Activated CD4-positive, alpha-beta T cell treated with anti-CD3 and anti-CD28 coated beads, Interleukin-2, amount 50 U/mL, for 24 hours (primary cell): ENCODE measurements around the gene TEX36.
"Not testable (repeated sequence)": the region's sequence is repeated elsewhere in the genome, so short reads cannot be mapped to it uniquely, and the experiment has no call there.

Experiments
- DNase-seq, 2 donors: peaks; one replicate each; pipeline ENCODE4 v3.0.0-alpha.2; 2020; ENCODE audit warnings: low read depth in 1 of 2, low spot score in 1 of 2

Gene TEX36

DNA sequence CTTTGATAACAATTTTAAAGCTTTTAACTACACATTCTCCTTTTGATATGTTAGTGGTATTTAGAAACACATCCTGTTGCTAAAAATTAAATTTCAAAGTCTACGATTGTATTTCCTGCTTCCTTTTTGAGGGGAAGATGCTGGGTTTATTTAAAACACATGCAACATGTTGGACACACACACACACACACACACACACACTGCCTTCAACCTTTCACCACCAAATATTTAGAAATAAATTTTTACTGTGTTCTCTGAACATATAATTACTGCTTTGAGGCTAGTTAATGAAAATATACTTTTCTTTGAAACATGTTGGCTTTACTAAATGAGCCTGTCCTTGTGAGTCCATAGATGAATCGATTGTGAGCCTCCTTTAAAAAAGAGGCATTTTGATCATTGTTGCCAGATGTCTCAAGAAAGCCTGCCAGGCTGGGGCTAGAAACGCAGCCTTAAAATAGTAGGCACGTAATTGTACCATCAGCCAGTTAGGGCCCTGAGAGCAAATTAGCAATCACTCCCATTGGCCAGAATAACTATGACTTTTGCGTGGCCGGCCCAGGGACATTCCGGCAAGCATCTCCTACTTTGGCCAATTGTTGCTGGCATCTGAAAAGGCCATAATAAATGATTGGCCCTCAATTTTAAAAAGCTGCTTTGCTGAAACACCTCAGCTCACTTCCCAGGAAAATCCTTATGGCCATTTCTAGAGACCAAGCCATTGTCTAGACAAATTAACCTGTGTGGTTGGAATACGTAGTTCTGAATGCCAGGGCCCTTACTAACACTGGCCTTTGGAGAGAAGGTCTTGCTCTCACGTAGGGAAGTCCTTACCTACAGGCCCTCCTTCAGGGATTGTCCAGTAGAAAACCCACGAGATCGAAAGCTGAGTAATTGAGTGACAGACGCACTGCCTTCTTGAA lies 9.9 kb upstream of the TEX36 start:
- no peak for DNase-seq

DNA sequence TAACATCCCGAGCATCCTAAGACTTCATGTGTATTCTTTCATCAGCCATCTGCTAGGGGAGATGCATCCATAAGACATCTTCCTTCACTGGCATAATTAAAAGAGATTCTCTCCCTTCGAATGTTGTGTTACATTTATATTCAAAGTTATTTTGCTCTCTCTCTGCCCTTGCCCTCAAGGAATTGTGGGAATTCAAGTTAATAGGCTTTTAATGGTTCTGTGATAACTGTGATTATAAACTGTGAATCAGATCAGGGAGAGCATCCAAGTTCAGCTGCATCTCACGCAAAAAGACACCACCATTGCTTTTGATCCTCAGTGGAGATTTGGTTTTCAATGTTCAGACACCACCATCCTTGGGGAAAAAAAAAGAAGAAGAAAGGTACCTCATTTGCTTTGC lies 9.2 kb upstream of the TEX36 start:
- no peak for DNase-seq

DNA sequence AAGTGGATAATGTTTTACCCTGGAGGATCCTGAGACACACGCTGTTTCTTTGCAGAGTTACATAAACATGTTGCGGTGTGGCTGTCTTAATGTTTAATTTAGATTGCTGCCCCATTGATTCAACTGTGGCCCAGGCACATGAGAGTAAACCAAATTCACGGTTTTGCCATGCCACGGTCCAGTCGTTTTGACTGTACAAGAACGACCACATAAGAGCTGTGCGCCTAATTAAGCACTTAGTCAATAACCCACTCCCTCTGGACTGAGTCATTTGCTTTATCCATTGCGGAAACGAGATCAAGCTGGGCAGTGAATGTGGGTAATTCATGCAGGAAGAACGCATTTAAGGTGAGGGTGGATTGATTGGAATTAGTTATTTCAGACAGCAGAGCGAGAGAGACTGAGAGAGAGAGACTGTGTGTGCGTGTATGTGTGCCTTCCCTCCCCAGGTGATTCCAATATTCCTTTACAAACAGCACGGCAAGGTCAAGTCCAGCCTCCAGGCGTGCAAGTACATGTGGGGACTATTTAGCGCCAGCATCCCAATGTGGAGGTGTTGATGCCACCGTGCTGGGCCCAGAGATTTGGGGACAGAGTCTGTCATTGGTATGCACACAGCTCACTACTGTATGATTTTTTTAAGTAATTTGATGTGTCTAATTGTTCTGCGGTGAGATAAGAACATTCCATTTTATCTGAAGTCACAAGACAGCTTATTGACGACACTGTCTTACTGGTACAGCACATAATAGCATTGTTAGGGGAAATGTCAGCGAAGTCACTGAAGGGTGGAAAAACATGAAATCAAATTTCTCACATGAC lies 8.4 kb upstream of the TEX36 start:
- no peak for DNase-seq

DNA sequence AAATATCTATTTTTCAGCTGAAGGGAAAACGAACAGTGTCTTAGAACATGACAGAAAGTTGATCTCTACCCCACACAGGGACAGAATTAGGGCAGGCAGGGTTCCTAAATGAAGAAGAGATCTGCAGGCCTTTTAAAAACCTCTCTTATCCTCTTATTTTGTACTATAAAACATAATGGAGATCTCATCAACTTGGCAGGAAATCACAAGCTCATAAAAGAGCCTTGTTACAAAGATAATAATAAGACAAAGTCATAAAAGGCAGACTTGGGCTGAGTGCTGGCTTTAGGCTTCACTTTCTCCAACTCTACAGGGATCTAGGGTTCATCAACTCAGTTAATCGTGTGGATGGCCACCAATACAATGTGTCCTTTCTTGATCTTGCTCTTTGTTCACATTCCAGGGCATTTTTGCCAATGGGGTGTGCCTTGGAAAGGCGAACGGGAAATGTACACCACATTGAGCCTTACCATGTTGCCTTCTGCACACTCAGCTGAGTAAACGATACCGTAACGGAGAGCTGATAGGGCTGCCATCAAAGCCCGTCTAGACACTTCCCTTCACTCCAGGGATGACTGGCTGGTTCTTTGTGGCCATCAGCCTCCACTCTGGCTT lies 7.1 kb upstream of the TEX36 start:
- DNase-seq, result no peak

DNA sequence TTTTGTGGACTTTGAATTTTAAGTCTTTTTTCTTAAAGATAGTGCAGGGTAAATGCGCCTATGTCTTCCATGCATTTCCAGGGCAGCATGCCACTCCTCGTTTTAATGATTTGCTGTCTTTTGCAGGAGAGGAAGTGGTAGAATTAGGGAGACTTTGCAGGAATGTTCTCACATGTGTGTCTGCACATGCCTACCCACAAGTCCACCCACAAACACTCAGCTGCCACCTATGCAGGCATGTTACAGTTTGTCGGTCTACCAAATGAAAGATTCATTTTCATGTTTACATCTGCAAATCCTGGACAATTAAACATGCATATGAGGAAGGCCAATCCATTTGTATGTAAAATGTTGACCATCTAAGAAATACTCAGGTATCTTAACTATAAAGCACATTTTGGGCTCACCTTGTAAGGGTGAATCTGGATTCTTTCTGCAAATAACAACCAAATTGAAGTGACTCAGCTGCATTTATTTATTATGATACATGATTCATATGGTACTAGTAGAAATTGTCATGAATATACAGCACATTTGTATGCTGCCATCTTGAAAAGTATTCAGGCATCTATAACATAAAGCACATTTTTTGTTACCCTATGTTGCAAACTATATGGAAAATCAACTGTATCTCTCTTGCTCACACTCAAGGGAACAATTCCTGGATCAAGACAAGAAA lies 4.7 kb upstream of the TEX36 start:
- no peak for DNase-seq

DNA sequence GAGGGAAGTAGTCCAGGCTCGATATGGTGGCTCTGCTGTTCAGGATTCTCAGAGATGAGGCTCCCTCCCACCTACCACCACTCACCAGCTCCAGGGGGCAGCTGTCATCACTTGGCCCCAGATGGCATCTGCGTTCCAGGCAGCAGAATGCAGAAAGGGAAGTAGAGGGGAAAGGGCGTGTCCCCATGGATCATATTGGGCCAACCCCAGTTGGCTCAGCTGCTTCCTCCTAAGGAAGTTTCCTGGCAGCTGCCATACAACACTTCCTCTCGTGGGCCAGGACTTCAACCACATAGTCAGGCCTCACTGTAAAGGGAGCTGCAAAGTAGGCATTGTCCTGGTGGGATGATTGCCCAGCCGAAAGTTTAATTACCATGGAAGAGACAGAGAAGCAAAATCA lies 1.6 kb upstream of the TEX36 start:
- DNase-seq, result no peak

DNA sequence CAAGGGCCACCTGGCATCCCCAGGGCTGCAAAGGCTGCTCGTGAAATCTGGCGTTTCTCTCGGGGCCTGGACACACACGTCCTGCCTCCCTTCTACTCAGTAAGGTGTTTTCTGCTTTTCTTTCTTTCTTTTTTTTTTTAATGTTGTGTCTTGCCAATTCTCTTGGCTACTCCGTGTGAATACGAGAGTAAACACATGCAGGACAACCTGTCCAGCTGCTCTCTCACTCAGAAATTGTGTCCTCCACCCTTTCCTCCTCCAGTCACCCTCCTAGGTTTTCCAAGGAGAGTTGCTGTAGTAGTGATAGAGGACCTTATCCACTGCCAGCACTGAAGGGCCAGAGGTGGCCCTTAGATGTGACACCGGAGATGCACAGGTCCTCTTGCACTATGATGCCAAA lies 858 bp upstream of the TEX36 start:
- DNase-seq, result no peak

DNA sequence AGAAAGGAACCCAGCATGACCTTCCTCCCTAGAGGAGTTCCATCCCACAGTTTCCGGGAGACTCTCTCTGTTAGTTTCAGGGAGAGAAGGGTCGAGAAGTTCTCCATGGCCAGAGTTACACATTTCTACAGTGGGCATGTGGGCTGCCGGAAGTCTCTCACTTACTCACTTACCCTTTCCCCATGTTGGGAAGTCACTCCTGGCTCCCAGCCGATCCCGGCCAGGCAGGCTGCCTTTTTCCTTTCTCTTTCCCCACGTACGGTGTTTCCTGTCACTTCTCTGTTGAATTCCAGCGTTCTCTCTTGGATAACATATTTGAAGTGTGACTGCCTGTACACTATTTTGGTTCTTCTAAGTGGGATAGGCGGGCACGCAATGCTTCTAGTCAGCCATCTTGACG lies 3.5 kb downstream of the TEX36 start:
- DNase-seq, result no peak

DNA sequence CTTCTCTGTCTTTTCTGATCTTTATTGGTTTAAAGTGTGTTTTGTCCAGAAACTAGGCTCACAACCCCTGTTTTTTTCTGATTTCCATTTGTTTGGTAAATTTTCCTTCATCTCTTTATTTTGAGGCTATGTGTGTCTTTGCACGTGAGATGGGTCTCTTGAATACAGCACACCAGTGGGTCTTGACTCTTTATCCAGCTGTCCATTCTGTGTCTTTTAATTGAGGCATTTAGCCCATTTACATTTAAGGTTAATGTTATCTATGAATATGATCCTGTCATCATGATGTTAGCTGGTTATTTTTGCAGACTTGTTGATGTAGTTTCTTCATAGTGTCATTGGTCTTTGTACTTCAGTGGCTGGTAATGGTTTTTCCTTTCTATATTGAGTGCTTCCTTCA lies 10.1 kb downstream of the TEX36 start:
- no peak for DNase-seq

DNA sequence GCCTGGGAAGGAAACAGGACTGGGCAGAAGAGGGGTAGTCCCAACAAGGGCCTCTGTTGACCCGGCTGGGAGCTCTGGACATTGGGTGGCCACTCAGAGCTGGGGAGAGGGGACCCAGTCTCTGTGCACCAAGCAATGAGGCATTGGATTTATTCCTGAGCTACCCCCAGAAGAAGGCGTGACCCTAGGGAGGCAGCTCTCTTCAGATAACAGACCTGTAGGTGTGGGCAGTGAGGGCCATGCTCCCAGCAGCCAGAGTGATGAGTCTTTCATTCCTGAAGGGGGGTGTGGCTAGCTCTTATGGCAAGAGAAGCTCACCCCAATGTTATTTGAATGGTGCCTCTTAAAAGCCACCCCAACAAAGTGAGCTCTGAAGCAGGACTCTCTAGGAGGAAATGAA lies 20.4 kb downstream of the TEX36 start:
- DNase-seq, result no peak

DNA sequence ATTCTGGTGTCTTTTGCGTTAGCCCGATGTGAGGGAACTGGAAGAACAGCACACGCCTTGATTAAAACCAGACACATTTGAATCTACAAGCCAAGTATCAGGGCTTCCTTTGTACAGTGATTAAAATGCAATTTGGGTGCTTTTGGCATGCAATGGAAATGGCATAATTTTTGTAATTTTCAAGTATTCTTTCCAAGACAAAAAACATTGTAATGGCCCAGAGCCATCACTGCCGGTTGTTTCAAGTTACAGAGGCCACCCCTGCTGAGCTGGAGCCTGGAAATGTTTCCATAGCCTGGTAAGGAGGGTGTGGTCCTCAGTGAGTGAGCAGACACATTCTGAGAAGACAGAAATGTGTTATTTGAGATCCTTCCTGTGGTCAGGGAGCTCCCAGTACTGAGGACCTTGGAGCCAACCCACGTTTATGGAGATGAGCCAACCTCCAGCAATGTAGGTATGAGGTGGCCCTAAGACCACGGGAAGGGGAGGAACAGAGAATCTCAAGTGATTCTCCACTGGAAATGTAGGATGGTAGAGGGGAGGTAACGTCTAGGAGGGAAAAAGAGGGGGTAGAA lies 20.9 kb downstream of the TEX36 start:
- no peak for DNase-seq

DNA sequence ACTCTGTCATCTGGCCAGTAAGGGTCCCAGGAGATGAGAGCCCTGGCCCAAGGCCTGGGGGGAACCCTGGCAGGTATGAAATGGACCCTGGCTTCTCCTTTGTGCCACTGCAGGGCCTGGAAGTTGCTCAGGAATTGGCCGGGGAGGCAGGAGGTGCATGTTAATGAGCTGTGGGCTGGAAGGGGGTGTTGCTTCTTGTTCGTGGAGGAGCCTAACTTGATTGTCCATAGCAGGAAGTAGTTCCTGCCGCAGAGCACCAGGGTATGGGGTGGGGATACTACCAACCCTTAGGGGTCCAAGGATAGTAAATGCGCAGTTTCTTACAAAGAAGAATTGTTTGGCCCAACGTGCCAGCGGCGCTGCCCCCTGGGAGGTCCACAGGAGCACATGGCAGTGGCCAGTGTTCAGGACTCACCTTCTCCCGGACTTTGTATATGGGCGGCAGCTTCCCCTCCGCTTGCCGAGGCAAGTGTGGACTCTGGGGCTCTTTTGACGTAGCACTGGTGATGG lies 21.5 kb downstream of the TEX36 start:
- no peak for DNase-seq

DNA sequence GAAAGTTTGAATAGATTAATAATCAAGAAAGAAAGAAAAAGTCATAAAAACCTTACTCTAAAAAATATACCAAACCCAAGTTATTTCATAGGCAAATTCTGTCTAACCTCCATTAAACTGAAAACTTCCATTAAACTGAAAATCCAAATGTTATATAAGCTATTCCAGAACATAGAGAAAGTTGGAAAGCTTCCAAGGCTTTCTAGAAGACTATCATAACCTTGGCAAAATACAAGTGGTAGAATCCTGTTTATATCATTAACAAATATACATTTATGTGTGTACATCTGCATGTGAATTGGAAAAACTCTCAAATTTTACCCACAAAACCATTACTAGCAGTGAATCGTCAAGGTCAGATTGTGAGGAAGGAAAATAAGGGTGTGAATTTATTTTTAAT lies 23.9 kb downstream of the TEX36 start:
- no peak for DNase-seq

DNA sequence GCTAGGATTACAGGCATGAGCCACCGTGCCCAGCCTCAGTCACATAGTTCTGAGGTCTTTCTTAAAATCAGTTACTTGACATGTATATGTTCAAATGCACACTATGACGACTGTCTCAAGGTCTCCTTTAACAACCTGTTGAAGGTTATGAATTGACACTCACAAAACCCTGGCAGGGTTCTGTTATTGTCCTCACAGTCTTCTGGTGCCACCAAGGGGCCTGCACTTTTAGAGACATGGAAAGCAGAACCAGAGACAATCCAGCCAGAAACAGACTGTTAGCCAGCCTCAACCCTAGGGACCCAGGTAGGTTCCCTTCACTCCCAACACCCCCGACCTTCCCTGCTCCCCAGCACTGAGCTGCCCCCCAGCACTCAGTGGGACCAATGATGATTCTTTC lies 26.4 kb downstream of the TEX36 start:
- DNase-seq, result no peak

DNA sequence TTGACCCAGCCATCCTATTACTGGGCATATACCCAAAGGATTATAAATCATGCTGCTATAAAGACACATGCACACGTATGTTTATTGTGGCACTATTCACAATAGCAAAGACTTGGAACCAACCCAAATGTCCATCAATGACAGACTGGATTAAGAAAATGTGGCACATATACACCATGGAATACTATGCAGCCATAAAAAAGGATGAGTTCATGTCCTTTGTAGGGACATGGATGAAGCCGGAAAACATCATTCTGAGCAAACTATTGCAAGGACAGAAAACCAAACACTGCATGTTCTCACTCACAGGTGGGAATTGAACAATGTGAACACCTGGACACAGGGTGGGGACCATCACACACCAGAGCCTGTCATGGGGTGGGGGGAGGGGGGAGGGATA lies 29.9 kb downstream of the TEX36 start:
- not testable (repeated sequence) for DNase-seq

DNA sequence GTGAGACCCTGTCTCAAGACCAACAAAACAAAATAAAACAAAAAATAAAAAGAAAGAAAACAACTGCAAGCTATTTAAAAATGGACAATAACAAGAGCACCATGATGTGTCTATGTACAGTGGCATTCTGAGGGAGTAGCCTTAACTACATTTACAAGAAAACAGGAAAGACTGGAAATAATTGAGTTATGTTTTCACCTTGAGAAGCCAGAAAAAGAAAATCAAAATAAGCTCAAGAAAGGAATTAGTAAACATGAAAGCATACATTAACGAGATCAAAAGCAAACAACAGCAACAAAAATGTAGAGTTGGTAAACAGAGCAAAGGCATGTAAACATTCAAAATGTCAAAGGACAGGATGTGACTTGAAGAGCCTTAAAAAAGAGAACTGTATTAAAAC lies 36.7 kb downstream of the TEX36 start:
- DNase-seq, result no peak

DNA sequence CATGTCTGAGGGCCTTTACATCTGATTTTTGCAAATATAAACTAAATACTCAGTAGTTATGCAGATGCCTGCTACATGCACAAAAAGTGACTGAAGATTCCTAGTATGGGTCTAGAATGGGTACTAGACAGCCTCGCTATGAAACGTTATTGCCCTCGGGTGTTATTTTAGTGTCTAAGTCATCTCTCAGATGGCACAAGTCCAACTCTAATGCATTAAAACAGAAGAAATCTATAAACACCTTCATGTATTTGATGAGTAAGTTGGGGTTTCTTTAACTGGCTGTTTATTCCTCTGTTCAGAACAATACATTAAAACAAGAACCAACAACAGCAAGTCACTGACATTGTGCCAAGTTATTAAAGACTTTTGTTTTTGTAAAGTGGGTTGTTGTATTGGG lies 41.6 kb downstream of the TEX36 start:
- DNase-seq, result no peak

DNA sequence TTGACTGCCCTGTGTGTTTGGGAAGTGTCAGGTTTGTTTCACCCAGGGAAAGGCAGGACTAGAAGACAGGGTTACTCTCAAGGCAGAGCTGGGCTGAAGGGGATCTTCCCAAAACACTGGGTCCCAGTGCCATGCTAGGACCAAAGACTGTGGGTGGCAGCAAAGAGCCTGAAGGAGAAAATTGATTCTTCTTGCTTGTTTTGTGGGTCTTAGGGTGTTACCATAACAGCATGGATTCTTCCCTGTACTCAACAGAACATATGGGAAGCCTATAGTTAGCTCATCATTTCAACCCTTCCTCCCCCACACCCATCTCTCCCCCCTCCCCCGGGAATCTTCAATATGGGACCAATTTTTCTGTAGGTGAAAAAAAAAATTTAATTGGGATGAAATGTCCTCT lies 42.3 kb downstream of the TEX36 start:
- no peak for DNase-seq

DNA sequence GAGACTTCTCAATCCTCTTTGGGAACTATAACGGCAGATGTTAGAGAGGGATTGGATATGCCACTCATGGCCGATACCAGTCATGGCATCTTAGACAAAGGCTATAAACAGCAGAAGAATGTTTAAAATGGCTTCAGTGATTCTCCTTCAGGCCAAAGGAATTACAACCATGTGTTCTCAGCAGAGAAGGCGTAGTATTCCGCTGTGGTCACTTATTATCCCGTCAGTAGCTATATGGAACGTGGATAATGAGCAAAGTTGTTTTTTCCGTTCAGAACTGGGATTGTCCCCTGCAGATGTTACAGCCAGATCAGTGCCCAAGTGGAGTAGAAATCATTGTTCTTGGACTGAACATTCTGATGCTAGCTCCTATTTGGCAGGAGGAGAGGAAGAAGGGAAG lies 43.1 kb downstream of the TEX36 start:
- DNase-seq, result no peak

DNA sequence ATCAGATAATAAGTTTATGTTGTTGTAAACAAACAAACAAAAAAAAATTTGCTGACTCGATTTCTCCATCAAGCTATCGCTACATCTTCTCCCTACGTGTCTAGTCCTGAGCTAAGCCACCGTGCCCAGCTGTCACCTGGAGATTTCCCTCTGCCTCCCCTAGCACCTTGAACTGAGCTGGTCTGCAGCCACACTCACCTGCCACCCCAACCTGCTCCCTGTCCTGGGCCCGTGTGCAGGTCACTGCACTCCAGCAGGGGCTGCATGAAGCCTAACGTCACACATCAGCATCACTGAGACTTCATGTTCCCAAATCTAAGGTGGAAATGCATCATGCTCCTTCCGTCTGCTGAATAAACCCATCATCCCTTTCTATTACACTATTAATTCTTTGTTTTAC lies 44.4 kb downstream of the TEX36 start:
- DNase-seq, result no peak

DNA sequence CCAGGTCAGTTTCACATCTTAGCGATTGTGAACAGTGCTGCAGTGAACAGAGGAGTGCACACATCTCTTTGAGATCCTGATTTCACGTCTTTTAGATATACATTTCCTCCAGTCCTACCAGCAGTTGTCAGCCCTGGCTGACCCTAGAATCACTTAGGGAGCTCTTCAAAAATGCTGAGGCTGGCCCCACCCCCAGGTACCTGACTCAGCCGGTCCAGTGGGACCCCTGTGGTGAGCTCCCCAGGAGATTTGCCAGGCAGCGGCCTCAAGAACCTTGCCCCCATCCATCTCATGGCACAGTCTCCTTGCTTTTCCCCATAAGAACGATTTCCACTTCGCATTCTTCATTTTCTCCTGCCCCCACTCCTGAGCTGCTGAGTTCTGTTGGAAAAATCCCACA lies 45.5 kb downstream of the TEX36 start:
- no peak for DNase-seq
